HepG2 (cell line): Measurements from ENCODE around the gene SIRT7. TPM values are rescaled to one million over a fixed set of nuclear protein-coding genes. Genes with fewer than 3 reads are reported as not detected.
A peak's percentile ranks its signal among the peaks of the same experiment; 100 is the strongest.

Experiments
- CEBPZ ChIP-seq: IDR thresholded peaks from 2 replicates; pipeline ENCODE4 v1.6.1; 2012; ENCODE audit warnings: low read length, improper control_type of control experiment
- FOXC1 ChIP-seq: sonication (generic); formaldehyde crosslinking; IDR thresholded peaks from 2 replicates; pipeline ENCODE4 v1.8.0; 2022; ENCODE audit warnings: mild to moderate bottlenecking, missing genetic modification reagents, borderline replicate concordance
- GLI4 ChIP-seq: sonication (generic); formaldehyde crosslinking; IDR thresholded peaks from 2 replicates; pipeline ENCODE4 v1.5.1; 2020; ENCODE audit warnings: missing genetic modification reagents, mild to moderate bottlenecking, moderate library complexity, borderline replicate concordance
- KAT8 ChIP-seq: IDR thresholded peaks from 2 replicates; pipeline ENCODE4 v1.6.1; 2016; ENCODE audit warnings: missing genetic modification reagents, missing compliant biosample characterization
- NFE2L1 ChIP-seq: sonication (generic); formaldehyde crosslinking; IDR thresholded peaks from 2 replicates; pipeline ENCODE4 v1.4.0; 2020; ENCODE audit warnings: missing genetic modification reagents, mild to moderate bottlenecking, borderline replicate concordance
- PAX8 ChIP-seq: sonication (generic); formaldehyde crosslinking; IDR thresholded peaks from 2 replicates; pipeline ENCODE4 v1.8.0; 2022; ENCODE audit warnings: mild to moderate bottlenecking, missing genetic modification reagents, borderline replicate concordance
- PBX2 ChIP-seq: IDR thresholded peaks from 2 replicates; pipeline ENCODE4 v1.6.1; 2016; ENCODE audit warnings: control low read depth
- TCF7 ChIP-seq: sonication (generic); IDR thresholded peaks from 2 replicates; pipeline ENCODE4 v1.6.1; 2016; ENCODE audit warnings: antibody characterized with exemption, low read depth
- ZBTB7A ChIP-seq: sonication (generic); formaldehyde crosslinking; IDR thresholded peaks from 2 replicates; pipeline ENCODE4 v1.8.0; 2022; ENCODE audit warnings: mild to moderate bottlenecking, missing genetic modification reagents
- ZFP36 ChIP-seq: fragments of 150-350 bp; IDR thresholded peaks from 2 replicates; pipeline ENCODE4 v1.6.1; 2018; ENCODE audit warnings: borderline replicate concordance, low read length, low read depth; ENCODE audit not compliant: partially characterized antibody
- ZFP62 ChIP-seq: sonication (generic); formaldehyde crosslinking; IDR thresholded peaks from 2 replicates; pipeline ENCODE4 v1.4.0; 2020; ENCODE audit warnings: missing genetic modification reagents
- ZNF142 ChIP-seq: sonication (generic); formaldehyde crosslinking; IDR thresholded peaks from 2 replicates; pipeline ENCODE4 v1.4.0; 2020; ENCODE audit warnings: missing genetic modification reagents
- ZNF207 ChIP-seq: fragments of 450-650 bp; IDR thresholded peaks from 2 replicates; pipeline ENCODE4 v1.6.1; 2016; ENCODE audit warnings: antibody characterized with exemption, borderline replicate concordance
- ZNF430 ChIP-seq: sonication (generic); formaldehyde crosslinking; IDR thresholded peaks from 2 replicates; pipeline ENCODE4 v1.9.0; 2021; ENCODE audit warnings: mild to moderate bottlenecking, missing genetic modification reagents
- ZNF44 ChIP-seq: sonication (generic); formaldehyde crosslinking; IDR thresholded peaks from 2 replicates; pipeline ENCODE4 v1.5.1; 2020; ENCODE audit warnings: mild to moderate bottlenecking, missing genetic modification reagents
- ZNF460 ChIP-seq: sonication (generic); formaldehyde crosslinking; IDR thresholded peaks from 2 replicates; pipeline ENCODE4 v1.5.1; 2020; ENCODE audit warnings: missing genetic modification reagents, mild to moderate bottlenecking, borderline replicate concordance
- polyA plus RNA-seq, 8 experiments: library from polyadenylated mRNA; depleted of rRNA in 3 of 8; stranded (reverse) in 7 of 8; unstranded in 1 of 8; fragments of >200 nt; fragmentation: Illumina TruSeq in 4 of 8; extraction: Trizol in 4 of 8; gene quantifications; 2 replicates each; pipeline versions ENCODE4 v1.2.1 to v1.2.3, GENCODE V29; 2011 to 2016; ENCODE audit warnings: low read depth in 4 of 8, missing spikeins in 1 of 8, mixed read lengths in 1 of 8; ENCODE audit not compliant: insufficient read depth in 1 of 8
- total RNA-seq, 5 experiments: library from RNA; depleted of rRNA; stranded (reverse); fragments of >200 nt; fragmentation: Illumina TruSeq; extraction: Trizol; gene quantifications; 2 replicates each; pipeline ENCODE4 v1.2.3, GENCODE V29; 2016; ENCODE audit warnings: low read depth in 1 of 5
- TF ChIP-seq, protein P1 (sequence below): IDR thresholded peaks from 2 replicates; pipeline ENCODE4 v1.6.1; 2012; ENCODE audit warnings: low read depth, low read length, improper control_type of control experiment

SIRT7 gene
- total and polyA plus RNA-seq, 2 of the 13 experiments (the other 11 are each of a cell fraction or from before 2014, with no cell fraction given), result 8.3 to 24.8 TPM

- TF ChIP-seq PBX2 (CRISPR knock-in tag), result no peak; the same call in 1 of the 2 replicates
- no peak for TF ChIP-seq ZFP36
- TF ChIP-seq CEBPZ, result no peak
- peak; percentile 89 for TF ChIP-seq FOXC1 (CRISPR knock-in tag)
- TF ChIP-seq NFE2L1 (CRISPR knock-in tag), result peak; percentile 94
- no peak for TF ChIP-seq ZNF460 (CRISPR knock-in tag)
- peak; percentile 87 for TF ChIP-seq ZNF430 (CRISPR knock-in tag)
- peak; percentile 98 for TF ChIP-seq ZBTB7A (CRISPR knock-in tag)
- no peak for TF ChIP-seq ZNF44
- no peak for TF ChIP-seq ZNF207
- TF ChIP-seq ZFP62 (CRISPR knock-in tag), result no peak
- TF ChIP-seq TCF7, result no peak
- TF ChIP-seq GLI4 (CRISPR knock-in tag), result peak; percentile 97; the same call in 1 of the 2 replicates
- TF ChIP-seq ZNF142, result peak; percentile 55
- TF ChIP-seq KAT8 (CRISPR knock-in tag), result peak; percentile 81
- peak; percentile 95; the same call in 1 of the 2 replicates for TF ChIP-seq PAX8
- TF ChIP-seq, protein P1, sequence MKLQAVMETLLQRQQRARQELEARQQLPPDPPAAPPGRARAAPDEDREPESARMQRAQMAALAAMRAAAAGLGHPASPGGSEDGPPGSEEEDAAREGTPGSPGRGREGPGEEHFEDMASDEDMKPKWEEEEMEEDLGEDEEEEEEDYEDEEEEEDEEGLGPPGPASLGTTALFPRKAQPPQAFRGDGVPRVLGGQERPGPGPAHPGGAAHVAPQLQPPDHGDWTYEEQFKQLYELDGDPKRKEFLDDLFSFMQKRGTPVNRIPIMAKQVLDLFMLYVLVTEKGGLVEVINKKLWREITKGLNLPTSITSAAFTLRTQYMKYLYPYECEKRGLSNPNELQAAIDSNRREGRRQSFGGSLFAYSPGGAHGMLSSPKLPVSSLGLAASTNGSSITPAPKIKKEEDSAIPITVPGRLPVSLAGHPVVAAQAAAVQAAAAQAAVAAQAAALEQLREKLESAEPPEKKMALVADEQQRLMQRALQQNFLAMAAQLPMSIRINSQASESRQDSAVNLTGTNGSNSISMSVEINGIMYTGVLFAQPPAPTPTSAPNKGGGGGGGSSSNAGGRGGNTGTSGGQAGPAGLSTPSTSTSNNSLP, result no peak
These were observed 46.4 kb downstream of the SIRT7 start (continued) for GRCh38 chr17:81871387-81872230.
